HepG2 (cell line): ENCODE results near the gene LRP10. TPM values are rescaled to one million over a fixed set of nuclear protein-coding genes. Genes with fewer than 3 reads are reported as not detected.

ENCODE experiments used
- AHR ChIP-seq: IDR thresholded peaks from 2 replicates; pipeline ENCODE4 v1.6.1; 2018; ENCODE audit warnings: missing genetic modification reagents, missing compliant biosample characterization
- ATRX ChIP-seq: sonication (generic); formaldehyde crosslinking; IDR thresholded peaks from 2 replicates; pipeline ENCODE4 v1.4.0; 2020; ENCODE audit warnings: missing genetic modification reagents, borderline replicate concordance
- BCL6 ChIP-seq: IDR thresholded peaks from 2 replicates; pipeline ENCODE4 v1.6.1; 2016; ENCODE audit warnings: missing genetic modification reagents, missing compliant biosample characterization
- CERS6 ChIP-seq: sonication (generic); formaldehyde crosslinking; IDR thresholded peaks from 2 replicates; pipeline ENCODE4 v1.5.0; 2020; ENCODE audit warnings: missing genetic modification reagents
- EZH2 ChIP-seq: conservative IDR thresholded peaks from 2 replicates; pipeline ENCODE4 v1.6.1; 2012; ENCODE audit warnings: mild to moderate bottlenecking, low read depth, low read length, moderate library complexity
- GPN1 ChIP-seq: sonication (generic); formaldehyde crosslinking; IDR thresholded peaks from 2 replicates; pipeline ENCODE4 v1.5.1; 2020; ENCODE audit warnings: missing genetic modification reagents, borderline replicate concordance
- KLF12 ChIP-seq: sonication (generic); formaldehyde crosslinking; IDR thresholded peaks from 2 replicates; pipeline ENCODE4 v1.4.0; 2020; ENCODE audit warnings: missing genetic modification reagents, borderline replicate concordance
- MIER3 ChIP-seq: IDR thresholded peaks from 2 replicates; pipeline ENCODE4 v1.6.1; 2016; ENCODE audit warnings: missing compliant biosample characterization, borderline replicate concordance
- PBX3 ChIP-seq: sonication (generic); formaldehyde crosslinking; IDR thresholded peaks from 2 replicates; pipeline ENCODE4 v1.8.1; 2023; ENCODE audit warnings: missing genetic modification reagents, inconsistent platforms, borderline replicate concordance
- PITX1 ChIP-seq: sonication (generic); formaldehyde crosslinking; IDR thresholded peaks from 2 replicates; pipeline ENCODE4 v1.5.1; 2020; ENCODE audit warnings: mild to moderate bottlenecking, missing genetic modification reagents
- RERE ChIP-seq: IDR thresholded peaks from 2 replicates; pipeline ENCODE4 v1.6.1; 2016; ENCODE audit warnings: low read depth, missing genetic modification reagents, missing compliant biosample characterization
- RORA ChIP-seq: sonication (generic); formaldehyde crosslinking; IDR thresholded peaks from 2 replicates; pipeline ENCODE4 v1.5.0; 2020; ENCODE audit warnings: mild to moderate bottlenecking, missing genetic modification reagents, moderate library complexity
- SP5 ChIP-seq: IDR thresholded peaks from 2 replicates; pipeline ENCODE4 v1.6.1; 2016; ENCODE audit warnings: low read depth, borderline replicate concordance
- STAG1 ChIP-seq: sonication (generic); formaldehyde crosslinking; IDR thresholded peaks from 2 replicates; pipeline ENCODE4 v1.4.0; 2020; ENCODE audit warnings: missing genetic modification reagents
- TARDBP ChIP-seq: sonication (generic); formaldehyde crosslinking; IDR thresholded peaks from 2 replicates; pipeline ENCODE4 v1.8.0; 2022; ENCODE audit warnings: mild to moderate bottlenecking, missing genetic modification reagents
- ZBTB49 ChIP-seq: sonication (generic); formaldehyde crosslinking; IDR thresholded peaks from 2 replicates; pipeline ENCODE4 v1.4.0; 2020; ENCODE audit warnings: missing genetic modification reagents, borderline replicate concordance
- ZNF17 ChIP-seq: sonication (generic); formaldehyde crosslinking; IDR thresholded peaks from 2 replicates; pipeline ENCODE4 v1.5.0; 2020; ENCODE audit warnings: mild to moderate bottlenecking, missing genetic modification reagents
- ZNF207 ChIP-seq: fragments of 450-650 bp; IDR thresholded peaks from 2 replicates; pipeline ENCODE4 v1.6.1; 2016; ENCODE audit warnings: antibody characterized with exemption, borderline replicate concordance
- ZNF33B ChIP-seq: sonication (generic); formaldehyde crosslinking; IDR thresholded peaks from 2 replicates; pipeline ENCODE4 v1.5.1; 2020; ENCODE audit warnings: mild to moderate bottlenecking, missing genetic modification reagents
- ZNF569 ChIP-seq: sonication (generic); formaldehyde crosslinking; IDR thresholded peaks from 2 replicates; pipeline ENCODE4 v1.5.0; 2020; ENCODE audit warnings: mild to moderate bottlenecking, missing genetic modification reagents, moderate library complexity, borderline replicate concordance
- polyA plus RNA-seq, 8 experiments: library from polyadenylated mRNA; depleted of rRNA in 3 of 8; stranded (reverse) in 7 of 8; unstranded in 1 of 8; fragments of >200 nt; fragmentation: Illumina TruSeq in 4 of 8; extraction: Trizol in 4 of 8; gene quantifications; 2 replicates each; pipeline versions ENCODE4 v1.2.1 to v1.2.3, GENCODE V29; 2011 to 2016; ENCODE audit warnings: low read depth in 4 of 8, missing spikeins in 1 of 8, mixed read lengths in 1 of 8; ENCODE audit not compliant: insufficient read depth in 1 of 8
- total RNA-seq, 5 experiments: library from RNA; depleted of rRNA; stranded (reverse); fragments of >200 nt; fragmentation: Illumina TruSeq; extraction: Trizol; gene quantifications; 2 replicates each; pipeline ENCODE4 v1.2.3, GENCODE V29; 2016; ENCODE audit warnings: low read depth in 1 of 5

Gene LRP10
- total and polyA plus RNA-seq, 2 of the 13 experiments (the other 11 are each of a cell fraction or from before 2014, with no cell fraction given) = 16.9 to 45.2 TPM

GRCh38 chr14:22929104-22929960, 57.8 kb downstream of the LRP10 start, which contains the start of gene PRMT5 (continued):
- TF ChIP-seq ZNF569 (CRISPR knock-in tag) (peak; percentile 91; the same call in 1 of the 2 replicates), AHR (CRISPR knock-in tag) (peak; percentile 86), PBX3 (no peak), STAG1 (CRISPR knock-in tag) (peak; percentile 41), TARDBP (peak; percentile 100), CERS6 (CRISPR knock-in tag) (no peak), SP5 (peak; percentile 81), PITX1 (CRISPR knock-in tag) (peak; percentile 92), ZNF33B (peak; percentile 98), ZNF17 (CRISPR knock-in tag) (no peak), MIER3 (CRISPR knock-in tag) (peak; percentile 100), RORA (no peak), GPN1 (CRISPR knock-in tag) (peak; percentile 93; the same call in 1 of the 2 replicates), RERE (CRISPR knock-in tag) (peak; percentile 69; the same call in 1 of the 2 replicates), ATRX (peak; percentile 97; the same call in 1 of the 2 replicates), EZH2 (no peak), ZBTB49 (CRISPR knock-in tag) (peak; percentile 95), KLF12 (CRISPR knock-in tag) (peak; percentile 99), BCL6 (peak; percentile 66), ZNF207 (no peak)
